Measurements from ENCODE around the gene NPAS3. TPM values are rescaled to one million over a fixed set of nuclear protein-coding genes. Genes with fewer than 3 reads are reported as not detected.

The NPAS3 gene
- polyA plus RNA-seq, 4 donors: 0.30 to 0.81 (median 0.62) TPM; not detected in 1

GRCh38 chr14:33315217-33315616 lies 376.5 kb downstream of the NPAS3 start:
- Histone ChIP-seq H3K4me3 (ENCODE audit: low read depth in 1 of 3, low read length in 3 of 3) (no peak overlapping the region), H3K4me1 (ENCODE audit: control insufficient read depth in 3 of 3, insufficient read depth in 2 of 3, low read depth in 1 of 3, low read length in 2 of 3) (no peaks in the 10 kb centered on the region), H3K27me3 (ENCODE audit: control insufficient read depth in 3 of 3, insufficient read depth in 3 of 3, low read length in 3 of 3) (no peaks in the 10 kb centered on the region), H3K27ac (ENCODE audit: low read depth in 1 of 3, low read length in 2 of 3) (no peak overlapping the region), H3K9me3 (ENCODE audit: control insufficient read depth in 2 of 2, insufficient read depth in 1 of 2, low read depth in 1 of 2, low read length in 1 of 2) (no peaks in the 10 kb centered on the region), H3K36me3 (ENCODE audit: control insufficient read depth in 3 of 3, insufficient read depth in 2 of 3, low read depth in 1 of 3, low read length in 3 of 3) (no peaks in the 10 kb centered on the region)
- FAIRE-seq (no peak), DNase-seq (no peak)
- 65 to 81% (median 67%) methylated on average over 3 of the region's 3 CpGs for WGBS, 3 donors

- H3K4me1 ChIP-seq (ENCODE audit: control insufficient read depth in 3 of 3, insufficient read depth in 2 of 3, low read depth in 1 of 3, low read length in 2 of 3): no peaks in the 10 kb centered on the region
- 42 to 62% (median 52%) methylated on average over 2 of the region's 2 CpGs for WGBS, 3 donors
- H3K9me3 ChIP-seq (ENCODE audit: control insufficient read depth in 2 of 2, insufficient read depth in 1 of 2, low read depth in 1 of 2, low read length in 1 of 2): no peaks in the 10 kb centered on the region
- DNase-seq (no peak), FAIRE-seq (no peak)
- H3K4me3 ChIP-seq (ENCODE audit: low read depth in 1 of 3, low read length in 3 of 3): no peak overlapping the region
- no peak overlapping the region for H3K27ac ChIP-seq (ENCODE audit: low read depth in 1 of 3, low read length in 2 of 3)
- no peaks in the 10 kb centered on the region for H3K27me3 ChIP-seq (ENCODE audit: control insufficient read depth in 3 of 3, insufficient read depth in 3 of 3, low read length in 3 of 3)
- H3K36me3 ChIP-seq (ENCODE audit: control insufficient read depth in 3 of 3, insufficient read depth in 2 of 3, low read depth in 1 of 3, low read length in 3 of 3): no peaks in the 10 kb centered on the region
These were observed 377.0 kb downstream of the NPAS3 start for GRCh38 chr14:33315721-33316120.

GRCh38 chr14:33317675-33318074 lies 379.0 kb downstream of the NPAS3 start:
- Histone ChIP-seq H3K9me3 (ENCODE audit: control insufficient read depth in 2 of 2, insufficient read depth in 1 of 2, low read depth in 1 of 2, low read length in 1 of 2) (no peaks in the 10 kb centered on the region), H3K36me3 (ENCODE audit: control insufficient read depth in 3 of 3, insufficient read depth in 2 of 3, low read depth in 1 of 3, low read length in 3 of 3) (no peaks in the 10 kb centered on the region), H3K27ac (ENCODE audit: low read depth in 1 of 3, low read length in 2 of 3) (no peak overlapping the region), H3K4me1 (ENCODE audit: control insufficient read depth in 3 of 3, insufficient read depth in 2 of 3, low read depth in 1 of 3, low read length in 2 of 3) (no peaks in the 10 kb centered on the region), H3K4me3 (ENCODE audit: low read depth in 1 of 3, low read length in 3 of 3) (no peak overlapping the region), H3K27me3 (ENCODE audit: control insufficient read depth in 3 of 3, insufficient read depth in 3 of 3, low read length in 3 of 3) (no peaks in the 10 kb centered on the region)
- DNase-seq (no peak), FAIRE-seq (no peak)
- 79 to 88% (median 83%) methylated on average over 5 of the region's 5 CpGs for WGBS, 3 donors

- no peaks in the 10 kb centered on the region for H3K36me3 ChIP-seq (ENCODE audit: control insufficient read depth in 3 of 3, insufficient read depth in 2 of 3, low read depth in 1 of 3, low read length in 3 of 3)
- no peaks in the 10 kb centered on the region for H3K4me1 ChIP-seq (ENCODE audit: control insufficient read depth in 3 of 3, insufficient read depth in 2 of 3, low read depth in 1 of 3, low read length in 2 of 3)
- H3K27me3 ChIP-seq (ENCODE audit: control insufficient read depth in 3 of 3, insufficient read depth in 3 of 3, low read length in 3 of 3): peaks cover 0 to under 1% (median 0%) of the 10 kb centered on the region in 3 donors
- DNase-seq (no peak), FAIRE-seq (no peak)
- WGBS, 3 donors: 90 to 93% (median 90%) methylated on average over 7 of the region's 7 CpGs
- H3K9me3 ChIP-seq (ENCODE audit: control insufficient read depth in 2 of 2, insufficient read depth in 1 of 2, low read depth in 1 of 2, low read length in 1 of 2): no peaks in the 10 kb centered on the region
- no peak overlapping the region for H3K27ac ChIP-seq (ENCODE audit: low read depth in 1 of 3, low read length in 2 of 3)
- H3K4me3 ChIP-seq (ENCODE audit: low read depth in 1 of 3, low read length in 3 of 3): no peak overlapping the region
These were observed 385.3 kb downstream of the NPAS3 start for GRCh38 chr14:33323979-33324378.

GRCh38 chr14:33331176-33331949 lies 392.7 kb downstream of the NPAS3 start:
- no peak overlapping the region for H3K4me3 ChIP-seq (ENCODE audit: low read depth in 1 of 3, low read length in 3 of 3)
- H3K9me3 ChIP-seq (ENCODE audit: control insufficient read depth in 2 of 2, insufficient read depth in 1 of 2, low read depth in 1 of 2, low read length in 1 of 2): no peaks in the 10 kb centered on the region
- no peak for DNase-seq
- no peak for FAIRE-seq
- H3K36me3 ChIP-seq (ENCODE audit: control insufficient read depth in 3 of 3, insufficient read depth in 2 of 3, low read depth in 1 of 3, low read length in 3 of 3): no peaks in the 10 kb centered on the region
- peaks cover 0 to 3% (median 0%) of the 10 kb centered on the region in 3 donors for H3K27me3 ChIP-seq (ENCODE audit: control insufficient read depth in 3 of 3, insufficient read depth in 3 of 3, low read length in 3 of 3)
- WGBS, 3 donors: 88 to 91% (median 89%) methylated on average over 11 of the region's 11 CpGs
- no peaks in the 10 kb centered on the region for H3K4me1 ChIP-seq (ENCODE audit: control insufficient read depth in 3 of 3, insufficient read depth in 2 of 3, low read depth in 1 of 3, low read length in 2 of 3)
- H3K27ac ChIP-seq (ENCODE audit: low read depth in 1 of 3, low read length in 2 of 3): no peak overlapping the region

GRCh38 chr14:33332497-33332896 lies 393.8 kb downstream of the NPAS3 start:
- Histone ChIP-seq H3K9me3 (ENCODE audit: control insufficient read depth in 2 of 2, insufficient read depth in 1 of 2, low read depth in 1 of 2, low read length in 1 of 2) (no peaks in the 10 kb centered on the region), H3K27ac (ENCODE audit: low read depth in 1 of 3, low read length in 2 of 3) (no peak overlapping the region), H3K36me3 (ENCODE audit: control insufficient read depth in 3 of 3, insufficient read depth in 2 of 3, low read depth in 1 of 3, low read length in 3 of 3) (no peaks in the 10 kb centered on the region), H3K4me1 (ENCODE audit: control insufficient read depth in 3 of 3, insufficient read depth in 2 of 3, low read depth in 1 of 3, low read length in 2 of 3) (no peaks in the 10 kb centered on the region), H3K4me3 (ENCODE audit: low read depth in 1 of 3, low read length in 3 of 3) (no peak overlapping the region), H3K27me3 (ENCODE audit: control insufficient read depth in 3 of 3, insufficient read depth in 3 of 3, low read length in 3 of 3) (peaks cover 0 to 3% (median 0%) of the 10 kb centered on the region in 3 donors)
- FAIRE-seq (no peak), DNase-seq (no peak)
- WGBS, 3 donors: 81 to 84% (median 83%) methylated on average over 6 of the region's 6 CpGs

GRCh38 chr14:33335366-33335765 lies 396.7 kb downstream of the NPAS3 start:
- WGBS, 3 donors: 70 to 81% (median 75%) methylated on average over 4 of the region's 4 CpGs
- Histone ChIP-seq H3K9me3 (ENCODE audit: control insufficient read depth in 2 of 2, insufficient read depth in 1 of 2, low read depth in 1 of 2, low read length in 1 of 2) (no peaks in the 10 kb centered on the region), H3K27me3 (ENCODE audit: control insufficient read depth in 3 of 3, insufficient read depth in 3 of 3, low read length in 3 of 3) (no peaks in the 10 kb centered on the region), H3K4me1 (ENCODE audit: control insufficient read depth in 3 of 3, insufficient read depth in 2 of 3, low read depth in 1 of 3, low read length in 2 of 3) (no peaks in the 10 kb centered on the region), H3K36me3 (ENCODE audit: control insufficient read depth in 3 of 3, insufficient read depth in 2 of 3, low read depth in 1 of 3, low read length in 3 of 3) (no peaks in the 10 kb centered on the region), H3K27ac (ENCODE audit: low read depth in 1 of 3, low read length in 2 of 3) (no peak overlapping the region), H3K4me3 (ENCODE audit: low read depth in 1 of 3, low read length in 3 of 3) (no peak overlapping the region)
- DNase-seq: no peak
- FAIRE-seq: no peak

- WGBS, 3 donors: 13 to 70% (median 35%) methylated on average over 3 of the region's 3 CpGs
- no peak for FAIRE-seq
- Histone ChIP-seq H3K4me1 (ENCODE audit: control insufficient read depth in 3 of 3, insufficient read depth in 2 of 3, low read depth in 1 of 3, low read length in 2 of 3) (no peaks in the 10 kb centered on the region), H3K27ac (ENCODE audit: low read depth in 1 of 3, low read length in 2 of 3) (no peak overlapping the region), H3K36me3 (ENCODE audit: control insufficient read depth in 3 of 3, insufficient read depth in 2 of 3, low read depth in 1 of 3, low read length in 3 of 3) (no peaks in the 10 kb centered on the region), H3K4me3 (ENCODE audit: low read depth in 1 of 3, low read length in 3 of 3) (no peak overlapping the region), H3K27me3 (ENCODE audit: control insufficient read depth in 3 of 3, insufficient read depth in 3 of 3, low read length in 3 of 3) (no peaks in the 10 kb centered on the region), H3K9me3 (ENCODE audit: control insufficient read depth in 2 of 2, insufficient read depth in 1 of 2, low read depth in 1 of 2, low read length in 1 of 2) (no peaks in the 10 kb centered on the region)
- peak in 1 of 2 donors; percentile 9 for DNase-seq
These were observed 403.8 kb downstream of the NPAS3 start for GRCh38 chr14:33342299-33342974.
